Measurements from ENCODE around the gene NRG4. TPM values are rescaled to one million over a fixed set of nuclear protein-coding genes. Genes with fewer than 3 reads are reported as not detected.

Gene NRG4
- total RNA-seq, 1 experiment from 2014 or later, result 0.55 TPM

- Mint-ChIP-seq H3K27me3 (ENCODE audit: low read depth) (no peaks in the 10 kb centered on the region), H3K36me3 (peaks cover 43% of the 10 kb centered on the region), H3K4me1 (no peaks in the 10 kb centered on the region), H3K9me3 (no peaks in the 10 kb centered on the region), H3K27ac (0 out of 2 replicates have a peak overlapping the region, but pooled peaks have one; percentile 54), H3K4me3 (no peak overlapping the region)
- ATAC-seq (no peak), DNase-seq (ENCODE audit: low spot score) (no peak)
- TF ChIP-seq SOX15 (CRISPR knock-in tag; IDR thresholded peaks at IDR 0.05) (no peak), ZNF423 (CRISPR knock-in tag; IDR thresholded peaks at IDR 0.05) (no peak), ZNF138 (CRISPR knock-in tag; conservative IDR thresholded peaks at IDR 0.05) (no peak), ZNF512 (CRISPR knock-in tag; IDR thresholded peaks at IDR 0.05; ENCODE audit: borderline replicate concordance) (no peak), ESRRA (CRISPR knock-in tag; IDR thresholded peaks at IDR 0.05; ENCODE audit: borderline replicate concordance) (no peak), ZBTB43 (CRISPR knock-in tag; IDR thresholded peaks at IDR 0.05) (no peak), CBFB (CRISPR knock-in tag; IDR thresholded peaks at IDR 0.05; ENCODE audit: low read depth) (no peak), MLX (CRISPR knock-in tag; IDR thresholded peaks at IDR 0.05) (no peak), ATF3 (CRISPR knock-in tag; conservative IDR thresholded peaks at IDR 0.05) (no peak), ZNF281 (CRISPR knock-in tag; IDR thresholded peaks at IDR 0.05) (no peak), TEAD1 (CRISPR knock-in tag; IDR thresholded peaks at IDR 0.05) (no peak), ZNF425 (CRISPR knock-in tag; conservative IDR thresholded peaks at IDR 0.05) (no peak), ZNF416 (CRISPR knock-in tag; IDR thresholded peaks at IDR 0.05) (no peak), PRRX2 (CRISPR knock-in tag; IDR thresholded peaks at IDR 0.05) (no peak), HMGXB4 (CRISPR knock-in tag; IDR thresholded peaks at IDR 0.05) (no peak), SP1 (CRISPR knock-in tag; conservative IDR thresholded peaks at IDR 0.05) (no peak)
- POLR2A ChIA-PET, result no interaction called here
- CTCF ChIA-PET, result interaction anchor here (3.2 kb wide), 1 partner anchor 10 kb away, joined by 14 read pairs; no protein-coding TSS in a partner anchor
These were observed 94.1 kb downstream of the NRG4 start for GRCh38 chr15:75918135-75918534.
